Measurements from ENCODE around the gene ACSL1. TPM values are rescaled to one million over a fixed set of nuclear protein-coding genes. Genes with fewer than 3 reads are reported as not detected.

The ACSL1 gene
- total RNA-seq, 1 donor from 2014 or later = 18.0 TPM

- no peak for TF ChIP-seq CTCF (IDR thresholded peaks at IDR 0.05; ENCODE audit: unreplicated experiment)
- Mint-ChIP-seq H3K9me3 (no peaks in the 10 kb centered on the region), H3K27me3 (ENCODE audit: low read depth) (peaks cover 73% of the 10 kb centered on the region)
Measured at GRCh38 chr4:184826691-184827270, 1.0 kb upstream of the ACSL1 start.

GRCh38 chr4:184825141-184825895 is 450 bp downstream of the ACSL1 start:
- Mint-ChIP-seq H3K4me3 (peak overlapping the region; percentile 79), H3K27ac (peak overlapping the region; percentile 50), H3K27me3 (ENCODE audit: low read depth) (peaks cover 66% of the 10 kb centered on the region), H3K9me3 (no peaks in the 10 kb centered on the region), H3K36me3 (no peaks in the 10 kb centered on the region), H3K4me1 (peaks cover 15% of the 10 kb centered on the region)
- peak in 1 of 2 experiments; percentile 59 for DNase-seq (ENCODE audit: low spot score in 2 of 2, unreplicated experiment in 2 of 2)
- no peak for TF ChIP-seq CTCF (IDR thresholded peaks at IDR 0.05; ENCODE audit: unreplicated experiment)

More at GRCh38 chr4:184826691-184827270, 1.0 kb upstream of the ACSL1 start:
- Mint-ChIP-seq H3K27ac (no peak overlapping the region), H3K4me3 (peak overlapping the region; percentile 82), H3K36me3 (no peaks in the 10 kb centered on the region), H3K4me1 (peaks cover 15% of the 10 kb centered on the region)
- DNase-seq (ENCODE audit: low spot score in 2 of 2, unreplicated experiment in 2 of 2) = no peak

GRCh38 chr4:184824776-184825084 is 1.0 kb downstream of the ACSL1 start:
- H3K4me1 Mint-ChIP-seq = peaks cover 15% of the 10 kb centered on the region
- no peak overlapping the region for H3K27ac Mint-ChIP-seq
- peak overlapping the region; percentile 79 for H3K4me3 Mint-ChIP-seq
- DNase-seq (ENCODE audit: low spot score in 2 of 2, unreplicated experiment in 2 of 2) = no peak
- no peak for TF ChIP-seq CTCF (IDR thresholded peaks at IDR 0.05; ENCODE audit: unreplicated experiment)
- H3K36me3 Mint-ChIP-seq = no peaks in the 10 kb centered on the region
- no peaks in the 10 kb centered on the region for H3K9me3 Mint-ChIP-seq
- H3K27me3 Mint-ChIP-seq (ENCODE audit: low read depth) = peaks cover 65% of the 10 kb centered on the region

GRCh38 chr4:184824081-184824775 is 1.5 kb downstream of the ACSL1 start:
- Mint-ChIP-seq H3K36me3 (no peaks in the 10 kb centered on the region), H3K4me1 (peaks cover 15% of the 10 kb centered on the region), H3K4me3 (peak overlapping the region; percentile 79), H3K27me3 (ENCODE audit: low read depth) (peaks cover 61% of the 10 kb centered on the region), H3K9me3 (no peaks in the 10 kb centered on the region), H3K27ac (no peak overlapping the region)
- TF ChIP-seq CTCF (IDR thresholded peaks at IDR 0.05; ENCODE audit: unreplicated experiment) = no peak
- DNase-seq (ENCODE audit: low spot score in 2 of 2, unreplicated experiment in 2 of 2) = no peak

GRCh38 chr4:184823014-184823413 is 2.8 kb downstream of the ACSL1 start:
- no peak overlapping the region for H3K4me3 Mint-ChIP-seq
- no peak for TF ChIP-seq CTCF (IDR thresholded peaks at IDR 0.05; ENCODE audit: unreplicated experiment)

More at GRCh38 chr4:184823014-184823413, 2.8 kb downstream of the ACSL1 start:
- DNase-seq (ENCODE audit: low spot score in 2 of 2, unreplicated experiment in 2 of 2) = no peak
- Mint-ChIP-seq H3K27me3 (ENCODE audit: low read depth) (peaks cover 53% of the 10 kb centered on the region), H3K27ac (no peak overlapping the region), H3K9me3 (no peaks in the 10 kb centered on the region), H3K4me1 (peaks cover 15% of the 10 kb centered on the region), H3K36me3 (no peaks in the 10 kb centered on the region)

Data from mesothelial cell of epicardium (in vitro differentiated cells).